ENCODE measurements around the gene KLHL7.

DNA sequence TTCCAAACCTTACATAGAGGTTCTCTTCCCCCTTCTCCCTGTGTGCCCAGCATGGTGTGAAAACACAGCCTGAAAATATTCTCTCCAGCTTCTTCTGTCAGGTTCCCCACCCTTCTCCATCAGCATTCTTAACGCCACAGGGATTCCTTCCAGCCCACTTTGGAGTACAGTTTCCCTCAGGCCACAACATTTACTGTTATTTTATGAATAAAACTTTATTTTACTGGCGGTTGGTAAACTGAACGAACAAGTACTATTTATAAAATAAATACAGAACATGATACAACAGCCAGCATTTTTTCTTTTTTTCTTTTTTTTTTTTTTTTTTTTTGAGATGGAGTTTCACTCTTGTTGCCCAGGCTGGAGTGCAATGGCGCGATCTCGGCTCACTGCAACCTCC is 109.4 kb downstream of the KLHL7 start:
- TF ChIP-seq POLR2A (IDR thresholded peaks at IDR 0.05) (no peak), CTCF (IDR thresholded peaks at IDR 0.05) (no peak)

Data from thyroid gland (tissue), 4 donors.